ENCODE measurements around the gene OR52E4.

The OR52E4 gene

GRCh38 chr11:5880329-5880728, at the start of gene OR52E4:
Gene OR52E4 (plus strand): TSS chr11:5880629. CDS start chr11:5884293, 3,664 bp downstream.
- in situ Hi-C loops (cut with HindIII; ENCODE audit: low pct_unique_long_range_greater_than_20kb, low sequenced_read_pairs): no loop called here
- DNase-seq (ENCODE audit: low read depth in 1 of 2, low spot score in 1 of 2): no peak
- TF ChIP-seq JUND (IDR thresholded peaks at IDR 0.05; ENCODE audit: low read depth): no peak

GRCh38 chr11:5831196-5831829, 49.1 kb upstream of the OR52E4 start:
- no peak for TF ChIP-seq JUND (IDR thresholded peaks at IDR 0.05; ENCODE audit: low read depth)
- no peak for DNase-seq (ENCODE audit: low read depth in 1 of 2, low spot score in 1 of 2)
- in situ Hi-C loops (cut with HindIII; ENCODE audit: low pct_unique_long_range_greater_than_20kb, low sequenced_read_pairs): no loop called here

GRCh38 chr11:5833446-5833845, 47.0 kb upstream of the OR52E4 start:
- no peak for DNase-seq (ENCODE audit: low read depth in 1 of 2, low spot score in 1 of 2)
- no peak for TF ChIP-seq JUND (IDR thresholded peaks at IDR 0.05; ENCODE audit: low read depth)
- in situ Hi-C loops (cut with HindIII; ENCODE audit: low pct_unique_long_range_greater_than_20kb, low sequenced_read_pairs): no loop called here

DNA sequence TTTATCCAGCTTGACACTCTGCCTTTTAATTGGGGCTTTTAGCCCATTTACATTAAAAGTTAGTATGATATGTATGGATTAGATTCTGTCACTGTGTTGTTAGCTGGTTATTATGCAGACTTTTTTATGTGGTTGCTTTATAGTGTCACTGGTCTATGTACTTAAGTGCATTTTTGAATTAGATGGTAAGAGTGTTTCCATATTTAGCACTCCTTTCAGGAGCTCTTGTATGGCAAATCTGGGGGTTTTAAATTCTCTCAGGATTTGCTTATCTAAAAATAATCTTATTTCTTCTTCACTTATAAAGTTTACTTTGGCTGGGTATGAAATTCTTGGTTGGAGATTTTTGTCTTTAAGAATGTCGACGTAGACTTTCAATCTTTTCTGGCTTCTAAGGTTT, 42.7 kb upstream of the OR52E4 start:
- in situ Hi-C loops (cut with HindIII; ENCODE audit: low pct_unique_long_range_greater_than_20kb, low sequenced_read_pairs): no loop called here
- no peak for DNase-seq (ENCODE audit: low read depth in 1 of 2, low spot score in 1 of 2)
- no peak for TF ChIP-seq JUND (IDR thresholded peaks at IDR 0.05; ENCODE audit: low read depth)

DNA sequence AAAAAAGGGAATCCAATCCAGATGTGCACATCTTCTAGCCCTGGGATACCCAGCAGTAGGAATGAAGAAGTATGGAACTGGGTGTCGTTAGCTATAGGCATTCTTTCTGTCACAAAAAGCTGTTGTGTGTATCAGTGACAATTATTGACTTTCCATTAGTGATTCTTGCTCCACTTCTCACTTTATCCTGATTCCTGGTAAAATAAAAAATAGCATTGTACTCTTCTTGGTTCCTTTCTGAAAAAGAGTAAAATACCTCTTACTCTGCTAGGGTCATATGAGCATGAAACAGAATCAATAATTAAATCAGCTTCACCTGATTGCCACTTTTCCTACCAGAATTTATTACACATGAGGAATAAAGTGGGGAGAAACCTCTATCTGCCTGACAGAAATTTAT, 38.6 kb upstream of the OR52E4 start, which contains the start of gene OR52E6:
Gene OR52E6, minus strand, starts transcription at position 101 of the 400 bp plus-strand sequence. Its CDS starts 0 bp downstream, at position 101.
- in situ Hi-C loops (cut with HindIII; ENCODE audit: low pct_unique_long_range_greater_than_20kb, low sequenced_read_pairs): no loop called here

GRCh38 chr11:5846701-5847100, 33.7 kb upstream of the OR52E4 start:
- in situ Hi-C loops (cut with HindIII; ENCODE audit: low pct_unique_long_range_greater_than_20kb, low sequenced_read_pairs): no loop called here
- no peak for DNase-seq (ENCODE audit: low read depth in 1 of 2, low spot score in 1 of 2)
- TF ChIP-seq JUND (IDR thresholded peaks at IDR 0.05; ENCODE audit: low read depth): no peak

More for the DNA sequence above, 38.6 kb upstream of the OR52E4 start, which contains the start of gene OR52E6:
- no peak for DNase-seq (ENCODE audit: low read depth in 1 of 2, low spot score in 1 of 2)
- no peak for TF ChIP-seq JUND (IDR thresholded peaks at IDR 0.05; ENCODE audit: low read depth)

DNA sequence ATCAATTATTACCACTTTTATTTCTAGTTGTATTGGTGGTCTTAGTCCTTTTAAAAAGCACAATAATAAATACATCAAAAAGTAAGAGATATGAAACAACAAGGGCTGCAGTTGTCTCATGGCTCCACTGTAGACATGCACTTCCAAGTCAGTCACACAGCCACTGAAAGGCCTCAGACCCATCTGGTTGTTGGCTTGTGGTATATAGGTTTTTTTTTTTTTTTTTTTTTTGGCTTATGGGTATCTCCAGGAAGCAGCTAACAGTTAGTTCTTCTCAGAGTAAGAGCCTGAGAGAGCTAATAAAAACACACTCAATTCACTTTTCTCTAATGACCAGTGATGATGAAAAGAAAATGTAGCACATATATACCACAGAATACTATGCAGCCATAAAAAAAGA, 32.7 kb upstream of the OR52E4 start:
- no peak for TF ChIP-seq JUND (IDR thresholded peaks at IDR 0.05; ENCODE audit: low read depth)
- DNase-seq (ENCODE audit: low read depth in 1 of 2, low spot score in 1 of 2): no peak
- in situ Hi-C loops (cut with HindIII; ENCODE audit: low pct_unique_long_range_greater_than_20kb, low sequenced_read_pairs): no loop called here

GRCh38 chr11:5851002-5851401, 29.4 kb upstream of the OR52E4 start:
- DNase-seq (ENCODE audit: low read depth in 1 of 2, low spot score in 1 of 2): no peak
- in situ Hi-C loops (cut with HindIII; ENCODE audit: low pct_unique_long_range_greater_than_20kb, low sequenced_read_pairs): no loop called here

DNA sequence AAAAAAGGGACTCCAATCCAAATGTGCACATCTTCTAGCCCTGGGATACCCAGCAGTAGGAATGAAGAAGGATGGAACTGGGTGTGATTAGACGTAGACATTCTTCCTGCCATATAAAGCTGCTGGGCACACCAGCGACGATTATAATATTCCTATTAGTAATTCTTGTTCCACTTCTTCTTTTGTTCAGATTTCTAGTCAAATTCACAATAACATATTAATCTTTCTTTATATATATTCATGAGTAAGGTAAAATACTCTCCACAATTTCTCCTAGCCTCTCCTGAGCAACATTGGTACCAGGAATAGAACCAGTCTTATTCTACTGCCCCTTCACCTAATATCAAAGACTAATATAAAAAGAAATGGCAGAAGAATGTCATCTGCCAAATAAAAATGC, 22.8 kb upstream of the OR52E4 start, which contains the start of gene OR52E8:
Gene OR52E8, minus strand, starts transcription at position 101 of the 400 bp plus-strand sequence. Its CDS starts 0 bp downstream, at position 101.
- no peak for TF ChIP-seq JUND (IDR thresholded peaks at IDR 0.05; ENCODE audit: low read depth)
- in situ Hi-C loops (cut with HindIII; ENCODE audit: low pct_unique_long_range_greater_than_20kb, low sequenced_read_pairs): no loop called here

More at GRCh38 chr11:5851002-5851401, 29.4 kb upstream of the OR52E4 start:
- TF ChIP-seq JUND (IDR thresholded peaks at IDR 0.05; ENCODE audit: low read depth): no peak

GRCh38 chr11:5865826-5866225, 14.6 kb upstream of the OR52E4 start:
- no peak for DNase-seq (ENCODE audit: low read depth in 1 of 2, low spot score in 1 of 2)
- in situ Hi-C loops (cut with HindIII; ENCODE audit: low pct_unique_long_range_greater_than_20kb, low sequenced_read_pairs): no loop called here
- no peak for TF ChIP-seq JUND (IDR thresholded peaks at IDR 0.05; ENCODE audit: low read depth)

More for the DNA sequence above, 22.8 kb upstream of the OR52E4 start, which contains the start of gene OR52E8:
- no peak for DNase-seq (ENCODE audit: low read depth in 1 of 2, low spot score in 1 of 2)

DNA sequence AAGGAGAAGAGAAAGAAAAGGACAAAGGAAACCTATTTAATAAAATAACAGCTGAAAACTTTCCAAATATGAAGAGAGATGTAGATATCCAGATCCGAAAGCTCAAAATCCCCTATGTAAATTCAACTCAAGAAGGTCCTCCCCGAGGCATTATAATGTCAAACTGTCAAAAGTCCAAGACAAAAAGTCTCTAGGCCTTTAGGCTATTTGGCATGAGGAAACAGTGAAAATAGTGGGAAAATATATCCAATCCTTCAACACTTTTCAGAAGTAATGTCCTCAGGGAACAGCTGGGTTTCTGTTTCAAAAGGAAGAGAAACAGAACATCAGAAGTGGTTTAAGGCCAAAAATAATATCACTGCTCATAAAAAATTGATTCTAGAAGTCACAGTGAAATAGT, 1.9 kb upstream of the OR52E4 start:
- in situ Hi-C loops (cut with HindIII; ENCODE audit: low pct_unique_long_range_greater_than_20kb, low sequenced_read_pairs): no loop called here
- peak in 1 of 2 experiments; percentile 58 for DNase-seq (ENCODE audit: low read depth in 1 of 2, low spot score in 1 of 2)
- TF ChIP-seq JUND (IDR thresholded peaks at IDR 0.05; ENCODE audit: low read depth): no peak

- in situ Hi-C loops (cut with HindIII; ENCODE audit: low pct_unique_long_range_greater_than_20kb, low sequenced_read_pairs): no loop called here
- no peak for DNase-seq (ENCODE audit: low read depth in 1 of 2, low spot score in 1 of 2)
- no peak for TF ChIP-seq JUND (IDR thresholded peaks at IDR 0.05; ENCODE audit: low read depth)
Measured at GRCh38 chr11:5881756-5882155, 1.3 kb downstream of the OR52E4 start.

GRCh38 chr11:5887172-5887571, 6.7 kb downstream of the OR52E4 start:
- no peak for TF ChIP-seq JUND (IDR thresholded peaks at IDR 0.05; ENCODE audit: low read depth)
- in situ Hi-C loops (cut with HindIII; ENCODE audit: low pct_unique_long_range_greater_than_20kb, low sequenced_read_pairs): no loop called here
- DNase-seq (ENCODE audit: low read depth in 1 of 2, low spot score in 1 of 2): no peak

- DNase-seq (ENCODE audit: low read depth in 1 of 2, low spot score in 1 of 2): no peak
- in situ Hi-C loops (cut with HindIII; ENCODE audit: low pct_unique_long_range_greater_than_20kb, low sequenced_read_pairs): no loop called here
Measured at GRCh38 chr11:5887661-5888060, 7.2 kb downstream of the OR52E4 start.

More at GRCh38 chr11:5887661-5888060, 7.2 kb downstream of the OR52E4 start:
- TF ChIP-seq JUND (IDR thresholded peaks at IDR 0.05; ENCODE audit: low read depth): no peak
